Putamen (tissue), 1 donor: ENCODE measurements around the gene MIS12.

Experiments used
- DNase-seq: peaks from one replicate; pipeline ENCODE4 v3.0.0-alpha.2; 2016; ENCODE audit warnings: low spot score

The MIS12 gene

GRCh38 chr17:5486206-5487124 is at the start of gene MIS12:
Gene MIS12 (plus strand): TSS chr17:5486566. CDS start chr17:5488863, 2,297 bp downstream.
- DNase-seq, result peak; percentile 99

DNA sequence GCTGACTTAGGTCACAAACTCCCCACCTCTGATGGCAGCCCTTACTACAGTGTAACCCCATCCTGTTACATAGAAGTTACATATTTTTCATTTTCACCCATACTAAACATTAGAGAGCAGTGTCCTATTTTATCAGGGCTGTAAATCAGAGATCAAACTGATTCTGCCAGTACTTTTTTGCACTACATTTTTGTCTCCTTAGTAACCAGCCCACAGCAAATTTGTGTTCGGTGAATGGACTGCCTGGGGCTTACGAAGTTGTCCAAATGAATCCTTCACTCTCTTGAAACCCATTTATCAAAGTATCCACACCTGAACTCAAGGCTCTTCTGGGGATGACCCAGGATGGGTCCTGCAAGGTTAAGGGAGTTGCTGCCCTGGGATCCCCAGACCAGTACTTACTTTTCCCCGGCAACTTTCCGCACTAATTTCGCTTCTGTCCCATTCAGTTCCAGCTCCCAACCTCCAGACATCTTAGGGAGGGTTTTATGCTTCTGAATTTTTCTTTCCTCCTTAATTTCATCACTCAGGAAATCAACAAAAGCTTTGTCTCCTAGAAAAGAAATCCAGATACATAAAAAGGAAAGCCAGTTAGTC is 48.5 kb upstream of the MIS12 start:
- DNase-seq, result no peak

GRCh38 chr17:5438716-5439445 is 47.5 kb upstream of the MIS12 start, which contains the start of gene C1QBP:
Gene C1QBP (minus strand): TSS chr17:5439155. CDS start chr17:5439073, 82 bp downstream.
- peak; percentile 88 for DNase-seq

GRCh38 chr17:5439446-5439764 is 47.0 kb upstream of the MIS12 start:
- no peak for DNase-seq

DNA sequence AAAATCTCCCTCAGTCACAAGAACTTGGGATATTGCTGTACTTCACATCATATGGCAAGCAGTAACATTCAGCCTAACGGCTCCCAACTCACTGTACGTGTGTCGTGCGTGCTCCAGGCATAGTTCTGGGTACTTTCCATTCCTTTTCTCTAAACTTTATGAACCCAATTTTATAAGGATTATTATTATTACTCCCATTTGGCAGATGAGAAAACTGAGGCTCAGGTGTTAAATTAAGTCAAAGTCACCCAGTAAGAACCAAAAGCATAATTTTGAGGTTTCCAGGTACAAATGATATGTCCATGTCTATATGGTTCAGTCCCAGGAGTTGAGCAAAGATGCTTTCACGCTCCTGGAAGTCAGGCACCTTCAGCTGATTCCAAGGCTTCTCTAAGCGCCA is 42.6 kb upstream of the MIS12 start:
- DNase-seq, result no peak

- no peak for DNase-seq
Measured at GRCh38 chr17:5444209-5444608, 42.2 kb upstream of the MIS12 start.

- peak; percentile 90 for DNase-seq
Measured at GRCh38 chr17:5446786-5447185, 39.6 kb upstream of the MIS12 start.

GRCh38 chr17:5464717-5465507 is 21.5 kb upstream of the MIS12 start:
- DNase-seq, result peak; percentile 12

- no peak for DNase-seq
Measured at GRCh38 chr17:5466295-5466694, 20.1 kb upstream of the MIS12 start.

DNA sequence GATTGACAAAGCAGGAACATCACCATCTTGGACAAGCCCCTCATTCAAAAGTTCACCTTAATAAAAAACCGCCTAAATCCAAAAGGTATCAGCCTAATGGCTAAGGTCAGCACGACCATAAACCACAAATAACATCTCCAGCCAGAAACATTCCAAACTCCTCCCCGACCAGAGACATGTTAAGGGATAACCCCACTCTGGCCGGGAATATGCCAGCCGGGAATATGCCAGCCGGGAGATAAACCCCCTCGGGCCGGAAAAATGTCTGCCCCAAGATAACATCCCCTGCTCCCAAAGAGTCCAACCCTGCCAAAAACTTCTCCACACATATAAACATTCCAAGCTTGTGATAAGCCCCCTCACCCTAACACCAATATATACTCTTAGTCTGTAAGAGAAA is 18.9 kb upstream of the MIS12 start:
- DNase-seq, result no peak

GRCh38 chr17:5468075-5468473 is 18.3 kb upstream of the MIS12 start:
- no peak for DNase-seq

DNA sequence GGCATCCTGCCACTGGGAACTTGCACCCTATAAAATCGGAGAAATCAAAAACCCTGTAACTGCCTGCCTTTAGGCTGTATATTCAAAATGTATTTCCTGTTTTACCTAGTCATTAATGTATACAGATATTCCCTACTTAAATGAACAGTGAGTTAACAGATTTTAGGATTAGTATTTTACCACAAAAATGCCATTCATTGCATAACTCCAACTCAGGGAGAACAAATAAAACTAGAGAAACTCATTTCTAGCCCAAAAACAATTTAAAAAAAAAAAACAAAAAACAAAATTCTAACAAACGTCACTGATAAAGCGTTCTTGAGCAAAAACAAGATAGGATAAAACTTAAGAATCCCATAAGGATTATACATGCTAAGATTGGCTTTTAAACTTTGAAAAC is 13.9 kb upstream of the MIS12 start:
- no peak for DNase-seq

DNA sequence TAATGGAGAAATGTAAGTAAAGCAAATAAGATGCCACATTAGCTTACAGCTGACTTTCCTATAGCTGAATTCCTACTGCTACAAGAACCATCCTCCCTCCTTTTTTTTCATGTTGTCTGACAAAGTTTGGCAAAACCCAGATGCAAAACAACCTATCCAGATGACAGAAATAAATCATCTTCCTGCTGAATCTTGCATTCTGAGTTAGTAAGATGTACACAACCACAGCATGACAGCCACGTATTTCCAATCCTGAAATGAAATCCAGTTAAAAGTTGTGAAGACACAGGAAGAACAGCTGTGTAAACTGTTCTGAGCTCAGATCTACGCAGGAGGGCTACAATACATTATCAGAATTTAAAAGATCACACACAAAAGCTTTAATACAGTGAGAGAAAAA is 12.5 kb upstream of the MIS12 start:
- no peak for DNase-seq

- DNase-seq, result no peak
Measured at GRCh38 chr17:5478992-5479391, 7.4 kb upstream of the MIS12 start.

DNA sequence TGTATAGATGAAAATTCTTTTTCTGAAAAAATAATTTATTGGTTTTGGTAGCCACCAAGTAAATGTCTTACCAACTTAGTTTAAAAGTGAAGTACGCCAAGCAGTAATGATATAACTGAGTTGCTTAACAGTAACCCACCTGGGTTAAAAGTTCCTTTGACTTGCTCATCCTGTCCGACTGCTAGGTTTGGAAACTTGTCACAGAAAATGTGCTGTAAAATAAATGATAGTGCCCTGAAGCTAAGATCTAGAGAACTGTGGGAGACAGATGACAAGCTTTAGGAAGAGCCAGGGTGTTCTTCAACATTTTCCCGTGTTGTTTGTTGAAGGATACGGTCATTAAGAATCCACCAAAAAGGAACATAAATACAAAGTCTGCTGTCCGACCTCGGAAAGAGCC is 5.4 kb upstream of the MIS12 start:
- DNase-seq, result no peak

DNA sequence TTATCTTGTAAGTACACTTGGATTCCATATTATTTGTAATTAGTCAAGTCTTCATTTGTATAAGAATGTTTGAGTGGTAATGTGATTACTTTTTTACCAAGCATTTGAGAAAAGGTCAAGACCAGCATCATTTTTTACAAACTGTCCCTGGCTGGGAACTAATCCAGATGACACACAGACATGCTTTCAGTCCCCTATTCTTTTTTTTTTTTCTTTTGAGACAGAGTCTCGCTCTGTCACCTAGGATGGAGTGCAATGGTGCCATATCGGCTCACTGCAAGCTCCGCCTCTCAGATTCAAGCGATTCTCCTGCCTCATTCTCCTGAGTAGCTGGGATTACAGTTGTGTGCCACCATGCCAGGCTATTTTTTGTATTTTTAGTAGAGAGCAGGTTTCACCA is 4.9 kb upstream of the MIS12 start:
- no peak for DNase-seq

DNA sequence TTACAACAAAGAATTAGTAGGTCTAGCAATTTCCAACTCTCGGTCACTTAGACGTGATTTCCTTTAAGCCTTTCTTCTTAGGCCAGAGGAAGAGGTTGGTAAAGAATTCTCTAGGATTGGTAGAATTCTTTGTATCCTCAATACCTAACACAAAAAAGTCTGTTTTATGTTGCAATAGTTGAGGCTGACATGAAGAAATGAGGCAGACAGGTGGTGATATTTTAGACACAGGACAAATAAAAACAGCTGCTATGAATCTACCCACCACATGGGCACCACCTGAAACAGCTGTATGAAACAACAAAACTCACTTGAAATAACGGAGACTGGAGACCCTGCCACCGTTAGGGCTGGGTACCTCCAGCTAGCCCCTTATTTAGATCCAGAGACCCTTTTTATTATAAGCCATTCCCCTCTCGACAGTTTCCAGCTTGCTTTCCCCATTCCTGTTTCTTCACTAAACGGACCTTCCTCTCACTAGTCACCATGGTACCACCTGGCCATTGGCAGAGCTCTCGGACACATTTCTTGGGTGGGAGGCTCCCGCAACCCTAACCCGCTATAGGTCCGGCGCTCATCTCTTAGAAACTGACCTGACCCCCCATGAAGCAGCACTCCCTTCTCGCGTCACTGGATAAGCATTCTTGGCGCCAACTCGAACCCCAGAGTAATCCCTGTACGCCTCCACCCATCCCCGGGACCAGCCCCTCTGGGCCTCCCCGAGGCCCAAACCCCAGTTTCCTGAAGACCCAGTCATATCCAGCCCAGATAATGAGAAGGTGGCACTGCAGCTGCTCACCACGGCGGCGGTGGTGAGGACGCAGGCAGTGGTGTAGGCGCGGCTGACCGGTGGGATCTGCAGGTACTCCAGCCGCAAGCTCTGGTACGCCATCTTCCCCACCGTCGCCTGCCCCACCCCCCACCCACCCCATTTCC is 828 bp upstream of the MIS12 start, which contains the start of gene DERL2:
Gene DERL2, minus strand, starts transcription at position 909 of the 936 bp plus-strand sequence. Its CDS starts 17 bp downstream, at position 892.
- DNase-seq, result no peak

GRCh38 chr17:5488752-5489151 is 2.4 kb downstream of the MIS12 start:
- DNase-seq, result no peak

DNA sequence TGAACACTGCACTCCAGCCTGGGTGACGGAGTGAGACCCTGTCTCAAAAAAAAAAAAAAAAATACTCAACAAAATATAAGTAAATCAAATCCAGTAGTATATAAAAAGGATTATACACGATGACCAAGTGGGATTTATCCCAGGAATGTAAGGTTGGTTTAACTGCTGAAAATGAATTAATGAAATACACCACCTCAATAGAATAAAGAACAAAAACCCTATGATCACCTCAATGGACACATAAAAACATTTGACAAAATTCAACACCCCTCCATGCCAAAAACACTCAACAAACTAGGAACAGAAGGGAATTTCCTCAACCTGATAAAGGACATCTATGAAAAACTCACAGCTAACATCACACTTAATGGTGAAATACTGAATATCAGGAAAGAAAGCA is 6.6 kb downstream of the MIS12 start:
- DNase-seq, result no peak

DNA sequence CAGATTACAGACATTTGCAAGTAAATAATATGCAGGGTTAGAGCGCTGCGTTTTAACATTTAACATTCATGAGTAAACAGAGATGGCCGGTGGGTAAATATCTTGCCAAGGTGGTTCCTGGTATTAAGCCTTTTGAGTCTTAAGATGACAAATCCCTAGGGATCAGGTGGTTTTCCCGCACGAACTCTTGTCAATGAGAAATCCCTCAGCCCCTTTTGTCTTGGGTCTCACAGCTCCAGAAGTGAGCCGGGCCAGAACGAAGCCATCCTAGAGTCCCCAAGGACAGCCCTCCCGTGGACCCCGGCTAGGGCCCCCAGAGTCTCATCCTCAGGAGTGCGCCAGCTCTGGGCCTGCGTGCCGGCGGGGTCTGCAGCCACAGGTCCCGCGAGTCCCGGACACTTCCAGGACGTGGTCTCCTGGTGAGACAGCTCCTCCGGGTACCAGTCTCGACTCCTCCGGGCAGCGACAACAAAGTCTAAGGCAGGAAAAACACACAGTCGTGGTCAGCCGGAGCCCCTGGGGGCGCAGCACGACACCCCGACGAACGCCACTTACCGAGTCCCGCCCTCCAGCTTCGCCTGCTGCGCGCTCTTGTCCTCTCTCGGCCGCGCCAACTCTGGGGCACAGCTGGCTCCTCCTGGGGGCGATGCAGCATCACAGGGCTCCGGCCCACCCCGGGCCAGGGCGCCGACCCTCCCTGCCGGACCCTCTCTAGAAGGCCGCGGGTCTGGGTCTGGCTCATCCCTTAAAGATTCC is 13.3 kb downstream of the MIS12 start:
- DNase-seq, result peak; percentile 7
